NAMALWA (cell line): ENCODE data around the gene NPTXR.

Experiments
- DNase-seq: peaks from one replicate; pipeline ENCODE4 v3.0.0-alpha.2; 2015; ENCODE audit warnings: low spot score

NPTXR gene

DNA sequence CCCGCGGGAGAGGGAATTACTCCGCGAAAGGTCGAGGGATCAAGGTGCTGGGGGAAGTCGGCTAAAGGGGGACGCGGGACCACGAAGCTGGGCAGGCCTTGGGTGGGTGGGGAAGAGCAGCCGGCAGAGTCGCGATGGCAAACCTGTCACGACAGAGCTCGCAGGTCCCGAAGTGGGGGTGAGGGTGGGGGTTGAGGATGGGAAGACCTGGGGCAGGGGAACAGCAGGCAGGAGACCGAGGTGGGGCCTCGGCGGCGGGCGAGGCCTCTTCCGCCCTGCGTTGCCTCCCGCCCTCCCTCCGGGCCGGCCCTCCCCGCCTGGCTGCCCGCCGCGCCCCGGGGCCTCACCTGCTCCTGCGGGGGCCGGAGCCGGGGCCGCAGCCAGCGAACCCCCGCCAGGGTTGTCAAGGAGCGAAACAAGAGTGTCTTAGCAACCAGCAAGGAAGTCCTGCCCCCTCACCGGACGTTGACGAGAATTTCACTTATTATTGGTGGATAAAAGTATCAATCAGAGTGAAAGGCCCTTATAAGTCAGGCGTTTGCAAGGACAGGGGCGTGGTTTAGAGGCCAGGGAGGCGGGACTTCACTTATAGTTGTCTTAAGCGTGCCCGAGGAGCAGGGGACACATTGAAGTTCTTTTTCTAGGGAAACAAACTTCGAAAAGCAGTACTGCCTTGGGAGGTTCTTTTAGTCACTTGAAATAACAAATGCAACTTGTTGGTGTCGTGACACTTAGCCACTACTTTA lies 49.9 kb downstream of the NPTXR start, which contains the start of gene DNAL4:
Gene DNAL4, minus strand, starts transcription at position 423 of the 746 bp plus-strand sequence. CDS start 11,412 bp downstream, outside the sequence.
- peak; percentile 99 for DNase-seq

DNA sequence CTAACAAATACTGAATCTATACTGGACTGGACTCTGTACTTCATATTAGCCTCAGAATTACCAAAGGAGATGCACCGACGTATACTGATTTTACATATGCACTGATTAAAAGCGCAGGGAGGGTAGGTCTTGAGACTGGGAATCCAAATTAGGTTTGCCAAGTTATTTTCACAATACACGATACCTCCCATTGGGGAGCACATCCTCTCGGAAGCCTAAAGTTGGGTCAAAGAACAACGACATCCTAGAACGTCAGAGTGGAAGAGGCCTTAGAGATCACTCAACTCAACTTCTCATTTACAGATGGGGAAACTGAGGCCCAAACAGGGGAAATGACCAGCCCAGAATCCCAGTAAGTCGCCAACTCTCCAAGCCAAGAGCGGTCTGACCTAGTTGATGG lies 50.5 kb downstream of the NPTXR start:
- no peak for DNase-seq

DNA sequence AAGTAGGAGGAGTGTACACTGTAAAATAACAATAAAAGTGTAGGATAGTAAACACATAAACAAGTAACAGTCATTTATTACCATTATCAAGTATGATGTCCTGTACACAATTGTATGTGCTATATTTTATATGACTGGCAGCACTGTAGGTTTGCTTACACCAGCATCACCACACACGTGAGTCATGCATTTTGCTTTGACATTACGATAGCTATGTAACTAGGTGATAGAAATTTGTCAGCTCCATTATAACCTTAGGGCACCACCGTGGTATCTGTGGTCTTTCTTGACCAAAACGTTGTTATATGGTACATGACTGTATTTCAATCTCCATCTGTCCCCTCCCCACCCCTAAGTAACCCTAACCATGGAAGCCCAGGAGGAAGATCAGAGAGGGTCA lies 51.0 kb downstream of the NPTXR start:
- DNase-seq = no peak

DNA sequence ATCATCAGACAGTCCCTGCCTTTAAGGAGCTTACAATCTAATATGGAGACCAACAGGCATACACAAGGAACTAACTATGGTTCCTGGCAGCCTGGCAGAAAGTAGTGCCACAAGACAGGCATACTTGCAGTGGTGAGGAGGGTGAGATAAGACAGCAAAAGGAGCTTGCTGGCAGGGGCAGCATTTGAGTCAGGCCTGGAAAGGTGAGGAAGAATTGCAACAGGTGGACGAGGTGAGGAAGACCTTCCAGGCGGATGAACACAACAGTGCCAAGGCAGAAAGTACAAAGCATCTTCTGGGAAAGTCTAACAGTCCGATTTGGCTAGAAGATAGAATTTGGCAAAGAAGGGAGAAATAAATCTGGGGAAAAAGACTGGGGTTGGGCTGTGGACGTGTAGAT lies 54.2 kb downstream of the NPTXR start:
- no peak for DNase-seq

DNA sequence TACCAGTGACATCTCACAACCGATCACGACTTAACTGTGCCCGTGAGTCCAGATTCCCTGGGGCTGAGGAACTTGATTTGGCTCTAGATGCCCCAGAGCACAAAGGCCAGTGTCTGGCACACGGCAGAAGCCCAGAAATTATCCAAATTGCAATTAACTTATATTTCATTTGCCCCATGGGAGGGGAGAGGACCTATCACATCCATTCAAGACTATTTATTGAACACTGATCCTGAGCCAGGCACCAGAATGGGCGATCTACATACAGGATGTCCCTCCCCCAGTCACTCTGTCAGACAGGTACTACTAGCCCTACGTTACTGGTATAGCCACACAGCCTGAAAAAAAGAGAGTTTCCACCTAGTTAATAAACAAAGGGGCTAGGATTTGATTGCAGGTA lies 55.0 kb downstream of the NPTXR start:
- no peak for DNase-seq

DNA sequence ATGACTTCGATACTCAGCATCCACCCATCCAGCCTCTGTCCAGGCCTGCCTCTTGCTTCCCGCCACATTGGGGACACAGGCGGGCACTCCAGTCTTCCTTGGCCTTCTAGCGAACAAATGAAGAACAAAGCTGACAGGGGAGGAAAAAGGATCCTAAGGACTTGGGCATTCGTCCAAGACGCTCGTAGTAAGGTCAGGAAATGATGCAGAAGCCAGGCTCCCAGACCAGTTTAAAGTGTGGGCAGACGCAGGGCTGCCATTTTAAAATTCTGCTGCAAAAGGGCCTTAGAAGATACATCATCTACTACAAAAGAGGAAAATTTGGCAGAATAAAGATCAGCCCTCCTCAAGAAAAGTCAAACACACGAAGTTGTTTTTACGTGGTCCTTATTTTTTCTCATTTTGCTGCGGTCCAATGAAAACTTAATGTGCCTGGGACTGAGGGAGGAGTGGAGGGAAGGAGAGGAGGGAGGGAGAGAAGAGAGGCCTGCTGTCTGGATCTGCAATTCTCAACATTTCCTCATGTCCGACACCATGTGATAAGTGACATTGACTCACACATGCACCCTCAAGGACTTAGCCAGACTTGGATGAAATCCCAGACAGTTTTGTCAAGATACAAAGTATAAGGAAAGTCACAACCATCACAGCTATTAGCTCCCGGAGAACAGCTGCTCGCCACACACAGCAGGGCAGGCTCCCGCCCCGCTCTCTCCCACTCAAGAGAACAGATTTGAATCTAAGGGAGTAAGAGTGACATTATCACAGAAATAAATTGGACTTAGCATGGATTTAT lies 55.6 kb downstream of the NPTXR start:
- no peak for DNase-seq

DNA sequence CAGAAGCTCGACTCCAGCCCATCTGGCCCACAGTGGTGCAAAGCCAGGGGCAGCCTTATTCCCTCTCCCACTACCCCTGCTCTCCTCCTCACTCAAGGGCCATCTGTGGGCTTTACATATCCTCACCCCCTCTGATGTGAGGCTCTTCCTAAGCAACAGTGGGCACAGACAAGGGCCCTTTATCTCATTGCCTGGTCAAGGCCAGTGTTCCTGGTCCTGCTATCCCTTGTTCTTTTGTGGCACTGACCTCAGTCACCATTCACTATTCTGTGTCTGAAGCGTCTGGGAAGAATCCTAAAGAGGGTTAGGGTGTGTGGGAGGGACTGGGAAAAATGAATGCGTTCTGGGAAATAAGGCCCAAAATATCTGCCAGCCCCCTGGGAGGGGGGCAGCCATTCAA lies 57.2 kb downstream of the NPTXR start:
- no peak for DNase-seq

DNA sequence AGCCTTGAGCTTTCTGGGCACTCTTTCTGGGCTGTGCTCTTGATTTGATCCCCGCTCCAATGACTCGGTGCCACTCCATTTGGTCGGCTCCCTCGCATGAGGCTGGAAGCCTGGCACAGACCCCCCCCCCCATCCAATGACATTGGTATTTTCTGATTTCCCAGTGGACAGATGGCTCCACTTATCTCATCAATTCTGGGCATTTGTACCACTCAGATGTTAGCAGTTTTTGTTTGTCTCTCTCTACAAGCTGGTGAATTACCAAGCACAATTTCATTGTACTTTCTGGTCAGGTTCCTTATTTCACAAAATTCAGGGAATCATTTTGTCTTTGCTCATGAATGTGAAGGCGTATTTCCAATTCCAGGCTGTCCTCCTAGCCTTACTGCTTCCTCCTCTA lies 59.0 kb downstream of the NPTXR start:
- no peak for DNase-seq

DNA sequence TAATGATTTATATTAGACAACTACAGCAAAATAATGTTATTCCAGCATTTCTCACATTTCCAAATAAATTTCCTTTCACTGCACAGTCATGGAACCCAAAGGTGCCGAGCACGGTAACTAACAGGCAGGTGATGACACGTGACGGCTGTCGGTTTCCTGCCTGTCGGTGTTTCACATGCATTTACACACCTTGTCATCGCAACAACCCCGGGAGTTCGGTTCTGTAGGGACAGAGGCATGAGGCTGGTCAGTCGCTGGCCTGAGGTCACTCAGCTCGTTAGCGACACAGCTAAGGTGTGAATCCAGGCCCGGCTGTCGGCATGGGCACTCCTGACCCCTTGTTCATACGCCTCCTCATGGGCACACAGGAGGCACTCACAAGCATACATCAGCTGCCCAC lies 59.8 kb downstream of the NPTXR start:
- no peak for DNase-seq

DNA sequence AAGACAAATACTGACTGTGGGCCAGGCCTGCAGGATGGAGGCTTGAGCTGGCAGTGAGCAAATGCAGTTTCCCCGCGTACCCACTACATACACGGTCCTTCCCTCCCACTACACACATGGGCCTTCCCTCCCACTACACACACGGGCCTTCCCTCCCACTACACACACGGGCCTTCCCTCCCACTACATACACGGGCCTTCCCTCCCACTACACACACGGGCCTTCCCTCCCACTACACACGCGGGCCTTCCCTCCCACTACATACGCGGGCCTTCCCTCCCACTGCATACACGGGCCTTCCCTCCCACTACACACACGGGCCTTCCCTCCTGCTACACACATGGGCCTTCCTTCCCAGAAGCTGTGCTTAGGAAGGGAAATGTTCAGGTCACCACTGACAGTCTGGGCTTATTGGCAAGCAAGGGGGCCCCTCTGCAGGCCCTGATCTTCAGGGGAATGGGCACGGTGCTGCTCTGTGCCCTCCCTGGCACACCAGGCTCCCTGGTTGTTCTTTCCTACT lies 60.7 kb downstream of the NPTXR start:
- DNase-seq = no peak

DNA sequence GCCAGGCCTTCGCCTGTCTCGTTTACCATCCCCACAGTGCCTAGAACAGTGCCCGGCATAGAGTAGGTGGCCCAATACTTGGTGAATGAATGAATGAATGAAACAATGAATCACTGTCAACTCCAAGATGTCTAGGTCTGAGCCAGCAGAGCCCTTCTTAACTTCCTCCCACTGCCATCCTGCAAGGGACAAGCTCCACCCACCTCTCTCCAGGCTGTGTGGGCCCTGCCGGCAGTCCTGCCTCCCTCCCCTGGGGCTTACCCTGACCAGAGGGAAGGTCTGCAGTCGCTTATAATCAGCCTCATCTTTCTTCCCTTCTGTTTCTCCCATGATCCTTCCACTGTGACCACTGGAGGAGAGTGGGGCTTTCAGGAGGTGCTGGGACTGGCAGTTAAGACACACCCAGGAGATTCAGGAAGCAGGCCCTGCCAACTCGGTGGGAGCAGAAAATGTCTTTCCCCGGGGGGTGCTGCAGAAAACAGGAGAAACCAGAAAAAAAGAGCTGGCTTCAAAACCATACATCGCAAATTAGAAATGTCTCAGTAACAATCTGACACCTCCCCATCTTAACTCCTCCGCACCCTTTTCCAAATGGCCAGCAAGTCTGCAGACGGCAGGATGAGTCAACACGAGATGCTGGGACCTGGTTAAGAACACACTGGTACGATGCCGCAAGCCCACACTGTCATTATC lies 61.3 kb downstream of the NPTXR start:
- no peak for DNase-seq

DNA sequence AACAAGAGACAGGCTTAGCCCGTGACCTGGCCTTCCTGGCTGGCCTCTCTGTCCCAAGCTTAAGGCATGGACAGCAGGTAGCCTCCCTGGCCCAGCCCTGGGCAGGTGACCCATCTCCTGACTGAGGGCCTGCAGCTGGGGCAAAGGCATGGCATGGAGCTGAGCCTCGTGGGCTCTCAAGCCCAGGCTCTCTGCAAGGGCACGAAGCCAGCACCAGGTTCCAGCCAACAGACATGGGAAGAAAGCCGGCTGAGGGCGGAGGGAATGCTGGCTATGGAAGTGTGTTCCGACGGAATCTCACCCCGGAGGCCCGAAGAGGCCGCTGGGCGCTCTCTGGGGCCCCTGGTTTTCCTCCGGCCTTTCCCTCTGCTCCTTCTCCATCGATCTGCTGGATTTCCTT lies 62.8 kb downstream of the NPTXR start:
- DNase-seq = no peak

DNA sequence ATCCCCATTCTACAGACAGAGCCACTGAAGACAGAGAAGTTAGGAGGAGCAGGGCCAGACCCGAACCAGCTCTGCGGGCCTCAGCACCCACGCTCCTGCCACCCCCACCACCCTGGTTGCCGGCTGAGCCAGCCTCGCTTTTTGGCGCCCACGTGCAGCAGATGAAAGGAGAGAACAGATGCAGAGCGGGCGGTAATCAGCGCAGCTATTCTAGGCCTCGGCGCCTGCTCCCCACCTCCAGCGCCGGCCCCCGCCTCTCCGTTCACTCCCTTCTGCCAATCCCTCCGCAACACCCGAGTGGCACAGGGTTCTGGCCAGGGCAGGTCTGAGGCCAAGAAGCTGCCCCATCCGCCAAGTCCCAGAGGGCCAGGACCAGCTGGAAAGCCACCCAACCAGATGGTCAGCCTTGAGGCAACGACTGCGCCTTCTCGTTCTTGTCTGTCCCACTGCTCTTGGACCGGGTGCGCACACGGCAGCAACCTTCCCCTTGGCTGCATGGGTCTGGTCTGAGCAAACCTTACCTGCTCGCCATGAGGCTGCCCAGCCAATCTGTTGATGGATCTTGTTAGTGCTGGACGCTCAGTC lies 66.6 kb downstream of the NPTXR start:
- no peak for DNase-seq

DNA sequence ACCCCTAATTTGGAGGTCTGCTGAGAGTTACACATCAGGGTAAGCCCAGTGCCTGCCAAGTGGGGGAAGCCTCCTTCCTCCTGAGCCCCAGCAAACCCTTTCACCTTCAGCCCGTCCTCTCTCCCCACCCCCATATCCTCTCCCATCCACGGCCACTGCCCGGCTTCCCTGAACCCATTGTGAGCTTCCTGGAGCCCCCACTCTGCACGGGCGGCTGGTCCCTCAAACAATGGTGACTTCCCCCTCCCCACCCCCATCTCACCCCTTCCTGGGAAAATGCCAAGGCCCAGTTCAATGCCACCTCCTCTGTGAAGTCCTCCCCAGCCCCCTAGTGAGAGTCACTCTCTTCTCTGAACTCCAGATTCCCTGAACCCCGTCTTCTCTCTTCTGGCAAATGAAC lies 67.7 kb downstream of the NPTXR start:
- DNase-seq = no peak

DNA sequence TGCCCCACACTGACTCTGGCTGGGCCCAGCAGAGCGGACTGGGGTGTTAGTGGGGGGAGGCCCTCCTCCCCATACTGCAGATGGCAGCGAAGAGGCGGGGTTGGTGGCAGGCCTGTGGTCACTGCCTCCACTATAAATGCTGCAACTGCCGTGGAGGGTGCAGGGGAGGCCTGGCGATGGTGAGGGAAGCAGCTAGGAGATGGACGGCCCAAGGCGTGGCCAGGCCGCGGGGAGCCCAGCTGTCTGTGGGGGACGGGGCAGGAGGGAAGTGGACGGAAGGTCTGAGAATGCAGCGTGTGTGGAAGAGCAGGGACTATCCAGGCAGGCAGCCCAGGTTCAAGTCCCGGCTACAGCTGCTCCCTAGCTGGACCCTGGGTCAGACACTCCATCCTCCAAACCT lies 68.2 kb downstream of the NPTXR start:
- DNase-seq = no peak

DNA sequence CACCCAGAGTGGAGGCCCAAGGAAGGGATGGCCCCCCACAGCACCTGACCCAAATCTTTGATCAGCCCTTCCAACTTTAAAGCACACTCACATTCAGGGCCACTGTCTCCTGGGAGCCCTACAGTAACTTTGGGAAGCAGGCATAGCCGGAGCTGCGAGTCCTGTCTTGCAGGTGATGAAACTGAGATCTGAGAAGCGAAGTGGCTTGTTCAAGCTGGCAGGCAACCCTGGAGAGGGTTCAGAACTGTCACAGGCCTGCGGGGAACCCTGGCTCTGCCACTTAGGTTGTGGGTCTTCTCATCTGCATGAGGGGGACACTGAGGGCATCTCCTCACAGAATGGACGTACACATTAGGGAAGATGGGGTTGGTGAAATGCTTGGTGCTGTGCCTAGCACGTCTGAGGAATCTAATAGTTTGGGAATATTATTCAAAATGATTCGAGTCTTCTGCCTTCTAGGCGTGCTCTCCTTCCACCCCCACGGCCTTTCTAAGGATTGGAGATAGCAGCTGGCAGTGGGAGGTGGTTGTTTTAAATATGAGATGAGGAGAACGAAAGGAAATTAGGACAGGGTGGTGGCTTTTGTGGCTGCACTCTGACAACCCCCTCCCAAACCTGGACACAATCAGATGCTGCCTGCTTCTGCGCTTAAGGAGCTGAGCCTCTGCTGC lies 69.2 kb downstream of the NPTXR start:
- DNase-seq = no peak

DNA sequence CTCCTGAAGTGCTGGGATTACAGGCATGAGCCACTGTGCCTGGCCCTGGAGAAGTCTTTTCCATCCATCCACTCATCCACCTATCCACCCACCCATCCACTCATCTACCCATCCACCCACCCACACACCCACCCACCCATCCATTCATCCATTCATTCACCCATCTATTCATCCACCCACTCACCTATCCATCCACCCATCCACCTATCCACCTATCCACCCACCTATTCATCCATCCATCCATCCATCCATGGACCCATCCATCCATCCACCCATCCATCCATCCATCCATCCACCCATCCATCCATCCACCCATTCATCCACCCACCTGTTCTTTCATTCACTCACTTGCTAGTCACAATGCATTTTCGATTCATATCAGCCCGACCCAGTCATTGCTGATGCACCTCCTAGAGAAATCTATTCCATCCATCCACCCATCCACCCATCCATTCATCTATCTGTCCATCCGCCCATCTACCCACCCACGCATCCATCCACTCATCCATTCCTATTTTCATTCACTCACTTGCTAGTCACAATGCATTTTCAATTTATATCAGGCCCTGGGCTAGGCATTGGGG lies 70.4 kb downstream of the NPTXR start:
- no peak for DNase-seq

DNA sequence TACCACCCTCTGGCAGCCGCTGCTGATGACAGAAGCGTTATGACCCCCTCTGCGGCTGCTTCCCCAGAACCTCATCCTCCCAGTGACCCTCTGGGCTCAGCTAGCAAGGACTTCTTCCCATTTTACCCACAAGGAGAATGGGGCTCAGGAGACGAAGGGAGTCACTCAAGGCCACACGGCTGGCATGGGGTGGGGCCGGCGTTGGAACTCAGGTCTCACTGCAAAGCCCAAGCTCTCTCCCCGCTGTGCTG lies 71.3 kb downstream of the NPTXR start:
- no peak for DNase-seq

DNA sequence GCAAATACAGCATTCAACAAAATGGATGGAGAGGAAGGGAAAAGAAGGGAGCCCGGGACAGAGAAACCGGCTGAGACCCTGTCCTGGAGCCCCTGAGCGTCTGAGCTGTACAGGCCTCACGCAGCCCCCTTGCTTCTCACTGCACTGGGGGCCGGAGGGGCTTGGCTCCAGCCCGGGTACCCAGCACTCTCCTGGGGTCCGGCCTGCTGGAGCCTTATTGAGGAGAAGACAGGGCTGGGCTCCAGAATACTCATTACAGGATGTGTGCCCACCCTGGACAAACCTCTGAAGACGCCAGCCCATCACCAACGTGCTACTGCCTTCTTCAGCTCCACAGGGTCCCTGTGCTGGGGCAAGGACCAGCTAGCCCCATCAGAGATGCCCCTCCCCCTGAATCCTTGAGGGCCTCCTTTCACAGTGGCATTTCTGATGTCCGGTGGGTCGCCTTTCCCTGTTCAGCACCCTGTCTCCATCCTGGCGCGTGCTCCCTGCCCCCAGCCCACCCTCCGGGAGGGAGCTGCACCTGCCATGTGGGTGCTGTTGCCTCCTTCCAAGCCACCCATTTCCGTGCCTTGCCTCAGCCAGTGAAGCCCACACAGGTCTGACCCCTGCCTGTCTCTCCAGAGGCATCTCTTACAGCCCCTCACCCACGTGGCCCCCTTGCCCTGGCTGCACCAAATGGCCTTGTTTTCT lies 73.4 kb downstream of the NPTXR start:
- DNase-seq = no peak
